CD4-positive, alpha-beta T cell treated with Interleukin-10 for 1 hour (primary cell): ENCODE results near the gene MAST2.

ENCODE experiments used
- DNase-seq: peaks from one replicate; pipeline ENCODE4 v3.0.0-alpha.2; 2020

MAST2 gene

DNA sequence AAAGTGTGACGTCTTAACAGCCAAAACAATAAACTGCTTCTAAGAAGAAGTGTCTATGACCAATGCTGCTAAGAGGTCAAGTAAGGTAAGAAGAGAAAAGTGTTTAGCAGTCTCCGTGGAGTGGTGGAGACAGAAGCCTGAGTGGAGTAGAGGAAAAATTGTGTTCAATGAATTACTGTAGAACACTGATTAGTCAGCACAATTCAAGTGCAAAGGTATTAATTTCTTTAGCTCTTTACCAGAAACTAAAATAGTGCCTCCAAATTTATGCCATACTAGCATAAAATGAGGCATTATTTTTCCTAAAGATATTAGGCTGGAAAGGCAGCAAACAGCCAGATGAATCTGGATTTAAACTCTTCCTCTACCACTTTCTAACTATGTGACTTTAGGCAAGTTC is 272.9 kb downstream of the MAST2 start:
- DNase-seq = no peak

DNA sequence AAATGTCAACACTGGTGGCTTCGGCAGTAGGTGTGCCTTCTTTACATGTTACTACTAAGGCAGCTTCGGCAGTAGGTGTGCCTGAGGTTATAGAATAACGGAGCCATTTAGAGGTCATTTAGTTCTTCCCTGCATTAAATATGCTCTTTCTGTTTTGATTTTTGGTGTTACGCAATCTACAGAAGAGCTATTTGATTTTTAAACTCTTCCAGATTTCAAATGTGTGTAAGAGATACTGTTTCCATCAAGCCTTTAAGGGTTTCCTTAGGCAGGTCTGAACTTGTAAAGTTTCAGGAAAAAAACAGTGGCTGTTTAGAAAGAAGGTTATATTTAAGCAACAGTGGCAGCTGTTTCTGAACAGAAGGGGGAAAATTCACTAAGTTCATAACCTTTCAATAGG is 274.2 kb downstream of the MAST2 start:
- no peak for DNase-seq

DNA sequence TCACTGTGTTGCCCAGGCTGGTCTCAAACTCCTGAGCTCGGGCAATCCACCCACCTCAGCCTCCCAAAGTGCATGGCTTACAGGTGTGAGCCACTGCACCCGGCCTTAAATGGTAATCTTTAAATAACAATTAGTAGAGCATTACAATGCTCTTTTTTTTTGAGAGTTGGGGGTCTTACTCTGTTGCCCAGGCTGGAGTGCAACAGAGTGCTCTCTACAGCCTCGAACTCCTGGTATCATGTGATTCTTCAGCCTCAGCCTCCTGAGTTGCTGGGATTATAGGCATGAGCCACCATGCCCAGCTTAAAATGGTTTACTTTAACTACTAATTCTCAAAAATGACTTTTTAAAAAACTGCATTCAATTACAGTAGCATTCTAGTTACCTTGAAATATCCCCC is 276.8 kb downstream of the MAST2 start:
- no peak for DNase-seq

- no peak for DNase-seq
These were observed 277.8 kb downstream of the MAST2 start for GRCh38 chr1:46081206-46081605.

DNA sequence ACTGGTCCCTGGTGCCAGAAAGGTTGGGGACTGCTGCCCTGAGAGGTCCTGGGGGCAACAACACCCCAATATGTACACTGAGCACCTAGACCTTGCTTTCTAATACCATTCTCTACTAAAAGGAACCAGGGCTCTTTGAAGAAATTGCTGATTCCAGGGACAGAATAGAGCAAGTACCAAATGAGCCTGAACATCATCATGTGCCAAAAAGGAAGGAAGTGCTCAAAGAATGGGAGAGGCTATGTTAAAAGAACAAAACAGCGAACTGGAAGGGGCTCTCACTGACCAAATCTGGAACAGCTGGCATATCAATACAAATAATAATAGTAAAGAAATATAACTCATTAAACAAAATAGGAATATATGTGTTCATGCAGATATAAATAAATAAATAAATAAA is 278.2 kb downstream of the MAST2 start:
- DNase-seq = no peak

GRCh38 chr1:46083579-46083978 is 280.2 kb downstream of the MAST2 start:
- DNase-seq = no peak

GRCh38 chr1:46084553-46085451 is 281.4 kb downstream of the MAST2 start:
- DNase-seq = no peak
